ENCODE results near the gene CCDC92B. TPM values are rescaled to one million over a fixed set of nuclear protein-coding genes. Genes with fewer than 3 reads are reported as not detected.
"Not testable (repeated sequence)": the region's sequence is repeated elsewhere in the genome, so short reads cannot be mapped to it uniquely, and the experiment has no call there.

CCDC92B gene
- total RNA-seq, 4 donors from 2014 or later, result 0.11 to 0.71 (median 0.34) TPM

DNA sequence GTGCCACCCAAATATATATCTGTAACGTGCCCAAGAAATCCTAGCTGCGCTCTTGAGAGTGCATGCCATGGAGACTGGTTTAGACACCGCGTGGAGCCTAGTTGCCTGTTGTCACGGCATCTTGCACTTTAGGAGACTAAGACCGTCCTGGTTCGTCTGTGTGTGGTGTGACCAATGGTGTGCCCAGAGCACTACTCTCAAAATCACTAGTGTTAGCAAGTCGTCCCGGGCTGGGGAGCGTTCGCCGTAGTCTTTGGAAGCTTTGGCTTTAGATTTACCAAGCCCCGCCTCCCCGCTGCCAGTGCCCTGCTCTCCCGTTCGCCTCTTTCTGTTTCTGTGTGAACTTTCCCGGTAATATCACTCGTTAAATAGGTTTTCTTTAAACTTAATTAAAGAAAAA is 64.9 kb downstream of the CCDC92B start:
- no peak for TF ChIP-seq POLR2A (IDR thresholded peaks at IDR 0.05)
- TF ChIP-seq, protein P1, sequence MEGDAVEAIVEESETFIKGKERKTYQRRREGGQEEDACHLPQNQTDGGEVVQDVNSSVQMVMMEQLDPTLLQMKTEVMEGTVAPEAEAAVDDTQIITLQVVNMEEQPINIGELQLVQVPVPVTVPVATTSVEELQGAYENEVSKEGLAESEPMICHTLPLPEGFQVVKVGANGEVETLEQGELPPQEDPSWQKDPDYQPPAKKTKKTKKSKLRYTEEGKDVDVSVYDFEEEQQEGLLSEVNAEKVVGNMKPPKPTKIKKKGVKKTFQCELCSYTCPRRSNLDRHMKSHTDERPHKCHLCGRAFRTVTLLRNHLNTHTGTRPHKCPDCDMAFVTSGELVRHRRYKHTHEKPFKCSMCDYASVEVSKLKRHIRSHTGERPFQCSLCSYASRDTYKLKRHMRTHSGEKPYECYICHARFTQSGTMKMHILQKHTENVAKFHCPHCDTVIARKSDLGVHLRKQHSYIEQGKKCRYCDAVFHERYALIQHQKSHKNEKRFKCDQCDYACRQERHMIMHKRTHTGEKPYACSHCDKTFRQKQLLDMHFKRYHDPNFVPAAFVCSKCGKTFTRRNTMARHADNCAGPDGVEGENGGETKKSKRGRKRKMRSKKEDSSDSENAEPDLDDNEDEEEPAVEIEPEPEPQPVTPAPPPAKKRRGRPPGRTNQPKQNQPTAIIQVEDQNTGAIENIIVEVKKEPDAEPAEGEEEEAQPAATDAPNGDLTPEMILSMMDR (IDR thresholded peaks at IDR 0.05), result no peak
- DNase-seq (ENCODE audit: low spot score in 2 of 2), result peak in 1 of 2 donors; percentile 83
- H3K4me3 ChIP-seq (ENCODE audit: low read depth, poor library complexity, severe bottlenecking), result no peak overlapping the region
- intact Hi-C loops (cut with DNase I; ENCODE audit: low total_unique reads), result no loop called here
- 90 to 94% methylated on average over 17 to 18 of the region's 18 CpGs for WGBS, 2 donors

DNA sequence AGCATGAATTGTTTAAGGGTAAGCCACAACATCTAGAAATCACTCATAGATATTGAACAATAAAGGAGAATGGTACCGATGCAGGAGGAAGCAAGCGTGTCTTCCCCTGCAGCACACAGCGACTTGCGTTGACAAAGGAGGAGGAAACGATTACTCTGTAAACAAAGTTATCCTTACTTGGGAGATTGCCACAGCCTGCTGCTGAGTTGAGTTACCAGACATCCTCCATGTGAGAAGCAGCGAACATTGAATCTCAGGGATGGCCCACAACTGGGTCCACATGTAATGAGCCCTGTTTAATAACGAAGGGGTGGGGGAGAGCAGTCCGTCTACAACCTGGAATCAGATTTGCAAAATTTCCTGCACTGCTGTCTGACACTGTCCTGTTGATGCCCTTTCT is 65.5 kb downstream of the CCDC92B start:
- no peak overlapping the region for H3K4me3 ChIP-seq (ENCODE audit: low read depth, poor library complexity, severe bottlenecking)
- WGBS, 2 donors, result 79 to 84% methylated on average over 8 of the region's 8 CpGs
- DNase-seq (ENCODE audit: low spot score in 2 of 2), result no peak
- intact Hi-C loops (cut with DNase I; ENCODE audit: low total_unique reads), result no loop called here
- TF ChIP-seq, protein P1 (IDR thresholded peaks at IDR 0.05), result no peak
- no peak for TF ChIP-seq POLR2A (IDR thresholded peaks at IDR 0.05)

DNA sequence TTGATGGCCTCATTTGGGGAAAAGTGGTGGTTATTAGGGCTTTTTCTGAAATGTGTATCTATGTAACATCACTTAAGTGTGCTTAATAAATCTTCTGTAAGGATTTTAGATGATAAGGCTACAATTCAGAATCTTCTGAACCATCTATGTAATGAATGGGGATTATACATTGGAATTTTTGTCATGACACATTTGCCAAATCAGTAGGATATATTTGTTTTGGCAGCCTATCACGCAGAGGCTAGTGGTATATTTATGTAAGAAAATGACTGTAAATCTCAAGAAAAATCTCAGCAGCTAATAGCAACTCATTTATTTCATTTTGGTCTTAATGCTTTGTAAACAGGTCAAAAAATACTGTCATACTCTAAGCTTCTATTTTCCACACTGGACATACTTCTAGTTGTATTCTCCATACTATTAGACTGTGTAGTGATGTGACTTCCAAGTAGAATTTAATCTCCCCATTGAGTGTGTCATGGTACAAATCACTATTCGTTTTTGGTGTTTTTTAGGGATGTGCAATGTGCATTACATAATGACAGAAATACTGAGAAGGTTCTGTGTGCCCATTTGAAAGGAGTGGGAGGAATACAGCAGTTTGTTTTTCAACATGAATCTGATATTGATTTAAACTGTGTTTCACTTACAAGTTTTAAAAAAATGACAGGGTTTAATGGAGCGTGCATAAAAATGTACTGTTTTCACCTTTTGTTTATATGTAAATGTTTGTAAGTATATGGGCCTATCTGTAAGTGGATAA is 67.1 kb downstream of the CCDC92B start:
- DNase-seq (ENCODE audit: low spot score in 2 of 2), result no peak
- intact Hi-C loops (cut with DNase I; ENCODE audit: low total_unique reads), result no loop called here
- WGBS, 2 donors, result 73 to 74% methylated on average over 3 of the region's 3 CpGs
- H3K4me3 ChIP-seq (ENCODE audit: low read depth, poor library complexity, severe bottlenecking), result no peak overlapping the region
- no peak for TF ChIP-seq POLR2A (IDR thresholded peaks at IDR 0.05)
- TF ChIP-seq, protein P1 (IDR thresholded peaks at IDR 0.05), result no peak

DNA sequence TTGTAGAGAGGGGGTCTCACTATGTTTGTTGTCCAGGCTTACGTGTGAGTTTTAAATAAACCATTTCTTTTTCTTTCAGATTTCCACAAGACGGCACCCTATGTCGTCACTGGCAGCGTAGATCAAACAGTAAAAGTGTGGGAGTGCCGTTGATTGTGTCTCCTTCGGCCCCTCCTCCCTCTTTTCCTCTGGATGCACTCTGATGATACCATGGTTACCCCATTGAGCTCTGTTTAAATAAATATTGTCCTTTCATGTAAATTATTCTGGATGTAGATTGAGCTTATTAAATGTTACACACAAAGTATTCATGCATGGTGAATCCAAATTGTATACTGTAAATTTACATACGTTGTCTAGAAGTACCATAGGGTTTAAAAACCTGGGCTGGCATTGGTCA is 67.8 kb downstream of the CCDC92B start:
- 88 to 90% methylated on average over 7 of the region's 7 CpGs for WGBS, 2 donors
- H3K4me3 ChIP-seq (ENCODE audit: low read depth, poor library complexity, severe bottlenecking), result no peak overlapping the region
- TF ChIP-seq, protein P1 (IDR thresholded peaks at IDR 0.05), result no peak
- TF ChIP-seq POLR2A (IDR thresholded peaks at IDR 0.05), result no peak
- intact Hi-C loops (cut with DNase I; ENCODE audit: low total_unique reads), result no loop called here
- DNase-seq (ENCODE audit: low spot score in 2 of 2), result no peak

DNA sequence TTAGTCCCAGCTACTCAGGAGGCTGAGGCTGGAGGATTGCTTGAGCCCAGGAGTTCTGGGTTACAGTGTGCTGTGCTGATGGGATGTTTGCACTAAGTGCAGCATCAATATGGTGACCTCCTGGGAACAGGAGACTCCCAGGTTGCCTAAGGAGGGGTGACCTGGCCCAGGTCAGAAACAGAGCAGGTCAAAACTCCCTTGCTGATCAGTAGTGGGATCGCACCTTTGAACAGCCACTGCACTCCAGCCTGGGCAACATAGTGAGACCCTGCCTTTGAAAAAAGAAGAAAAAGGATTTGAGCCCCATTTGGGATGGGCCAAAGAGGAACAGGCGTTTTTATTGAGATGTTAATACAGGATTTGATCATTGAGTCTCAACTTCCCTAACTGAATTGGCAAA is 68.5 kb downstream of the CCDC92B start:
- no peak for DNase-seq (ENCODE audit: low spot score in 2 of 2)
- TF ChIP-seq POLR2A (IDR thresholded peaks at IDR 0.05), result no peak
- TF ChIP-seq, protein P1 (IDR thresholded peaks at IDR 0.05), result no peak
- WGBS, 2 donors, result 92 to 97% methylated on average over 2 of the region's 2 CpGs
- intact Hi-C loops (cut with DNase I; ENCODE audit: low total_unique reads), result no loop called here
- no peak overlapping the region for H3K4me3 ChIP-seq (ENCODE audit: low read depth, poor library complexity, severe bottlenecking)

DNA sequence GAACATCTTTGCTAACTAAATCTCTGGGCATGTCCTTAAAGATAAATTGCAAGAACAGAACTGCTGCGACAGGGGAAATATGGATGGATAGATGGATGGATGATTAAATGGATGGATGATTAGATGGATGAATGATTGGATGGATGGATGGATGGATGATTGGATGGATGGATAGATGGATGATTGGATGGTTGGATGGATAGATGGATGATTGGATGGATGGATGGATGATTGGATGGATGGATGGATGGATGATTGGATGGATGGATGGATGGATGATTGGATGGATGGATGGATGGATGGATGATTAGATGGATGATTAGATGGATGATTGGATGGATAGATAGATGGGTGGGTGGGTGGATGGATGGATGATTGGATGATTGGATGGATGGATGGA is 70.2 kb downstream of the CCDC92B start:
- intact Hi-C loops (cut with DNase I; ENCODE audit: low total_unique reads); H3K4me3 ChIP-seq (ENCODE audit: low read depth, poor library complexity, severe bottlenecking); DNase-seq (ENCODE audit: low spot score in 2 of 2): not testable (repeated sequence)
- 100% methylated on average over 1 of the region's 1 CpG for WGBS, 2 donors

MicroRNAs encoded within 50 kb of the gene (microRNA counts, 767-probe panel; counts per million panel counts)
- 0 to 358 counts per million in 2 donors for microRNA hsa-miR-1253

Small RNA genes lying within 50 kb of the gene (microRNA-seq; reads per million reads assigned to microRNA genes)
- 0 reads per million in 2 donors for gene MIR1253 (ENCODE audit: borderline number of aligned reads in 1 of 2, borderline replicate concordance in 2 of 2)
- gene MIR6776 (ENCODE audit: borderline number of aligned reads in 1 of 2, borderline replicate concordance in 2 of 2), result 0 reads per million in 2 donors

Other genes with a start within 250 kb of the CCDC92B start
- gene METTL16, start 237.8 kb downstream of the CCDC92B start, total RNA-seq, result 10 to 100 TPM; 17.7 to 47.4 (median 38.5) TPM
- 100 to 1,000 TPM in 1 of 4 donors, 10 to 100 TPM in 3; 58.7 to 121 (median 94.6) TPM for gene PAFAH1B1, start 156.0 kb downstream of the CCDC92B start, total RNA-seq
- gene CLUH, start 37.9 kb downstream of the CCDC92B start, total RNA-seq, result 100 to 1,000 TPM in 3 of 4 donors, 10 to 100 TPM in 1; 99.3 to 178 (median 117) TPM
- gene RAP1GAP2, start 46.8 kb upstream of the CCDC92B start, total RNA-seq, result 10 to 100 TPM in 3 of 4 donors, 1 to 10 TPM in 1; 9.2 to 15.3 (median 12.8) TPM

Data from lower leg skin (tissue), 4 donors.